NCI-H748 (cell line): ENCODE data around the gene XYLT1.

Experiments
- DNase-seq: peaks from one replicate; lab custom pipeline; 2025; ENCODE audit not compliant: unreplicated experiment; lab: John Stamatoyannopoulos, UW

The XYLT1 gene

GRCh38 chr16:17237350-17237944 lies 233.3 kb downstream of the XYLT1 start:
- DNase-seq = no peak

GRCh38 chr16:17235147-17235815 lies 235.5 kb downstream of the XYLT1 start:
- no peak for DNase-seq

GRCh38 chr16:17233318-17234002 lies 237.3 kb downstream of the XYLT1 start:
- no peak for DNase-seq

- no peak for DNase-seq
These were observed 238.3 kb downstream of the XYLT1 start for GRCh38 chr16:17232487-17232886.

GRCh38 chr16:17231972-17232371 lies 238.8 kb downstream of the XYLT1 start:
- DNase-seq = no peak

- no peak for DNase-seq
These were observed 239.7 kb downstream of the XYLT1 start for GRCh38 chr16:17230932-17231581.

GRCh38 chr16:17229766-17230165 lies 241.0 kb downstream of the XYLT1 start:
- DNase-seq = no peak

- no peak for DNase-seq
These were observed 241.6 kb downstream of the XYLT1 start for GRCh38 chr16:17229131-17229530.

- DNase-seq = no peak
These were observed 242.1 kb downstream of the XYLT1 start for GRCh38 chr16:17228708-17229055.

GRCh38 chr16:17228048-17228707 lies 242.6 kb downstream of the XYLT1 start:
- no peak for DNase-seq

GRCh38 chr16:17227278-17227677 lies 243.5 kb downstream of the XYLT1 start:
- no peak for DNase-seq

- DNase-seq = no peak
These were observed 245.2 kb downstream of the XYLT1 start for GRCh38 chr16:17225541-17225940.

GRCh38 chr16:17224879-17225281 lies 245.9 kb downstream of the XYLT1 start:
- DNase-seq = no peak

- no peak for DNase-seq
These were observed 246.4 kb downstream of the XYLT1 start for GRCh38 chr16:17224350-17224749.

GRCh38 chr16:17223576-17223975 lies 247.2 kb downstream of the XYLT1 start:
- no peak for DNase-seq

GRCh38 chr16:17222871-17223401 lies 247.8 kb downstream of the XYLT1 start:
- DNase-seq = no peak

GRCh38 chr16:17219991-17220390 lies 250.8 kb downstream of the XYLT1 start:
- no peak for DNase-seq

GRCh38 chr16:17215936-17216335 lies 254.8 kb downstream of the XYLT1 start:
- DNase-seq = no peak

GRCh38 chr16:17215306-17215705 lies 255.5 kb downstream of the XYLT1 start:
- no peak for DNase-seq

GRCh38 chr16:17213974-17214373 lies 256.8 kb downstream of the XYLT1 start:
- no peak for DNase-seq

GRCh38 chr16:17213025-17213424 lies 257.7 kb downstream of the XYLT1 start:
- DNase-seq = no peak
